ENCODE data around the gene PLEKHH2.
"Not testable (repeated sequence)": the region's sequence is repeated elsewhere in the genome, so short reads cannot be mapped to it uniquely, and the experiment has no call there.

PLEKHH2 gene

GRCh38 chr2:43642363-43642762, 5.3 kb downstream of the PLEKHH2 start:
- DNase-seq = no peak

- no peak for DNase-seq
Measured at GRCh38 chr2:43643680-43644079, 6.6 kb downstream of the PLEKHH2 start.

GRCh38 chr2:43648994-43649701, 12.1 kb downstream of the PLEKHH2 start:
- no peak for DNase-seq

- no peak for DNase-seq
Measured at GRCh38 chr2:43653506-43653905, 16.4 kb downstream of the PLEKHH2 start.

GRCh38 chr2:43657241-43657640, 20.2 kb downstream of the PLEKHH2 start:
- DNase-seq = no peak

GRCh38 chr2:43675646-43676321, 38.7 kb downstream of the PLEKHH2 start:
- no peak for DNase-seq

- peak; percentile 34 for DNase-seq
Measured at GRCh38 chr2:43676322-43677050, 39.4 kb downstream of the PLEKHH2 start, which contains the start of gene C1GALT1C1L. Gene C1GALT1C1L (minus strand): TSS chr2:43676429. CDS start chr2:43676322, 107 bp downstream.

- DNase-seq = not testable (repeated sequence)
Measured at GRCh38 chr2:43677783-43678182, 40.7 kb downstream of the PLEKHH2 start.

- DNase-seq = no peak
Measured at GRCh38 chr2:43685357-43685756, 48.3 kb downstream of the PLEKHH2 start.

- DNase-seq = no peak
Measured at GRCh38 chr2:43689999-43690398, 52.9 kb downstream of the PLEKHH2 start.

- DNase-seq = no peak
Measured at GRCh38 chr2:43692428-43692994, 55.5 kb downstream of the PLEKHH2 start.

- not testable (repeated sequence) for DNase-seq
Measured at GRCh38 chr2:43698140-43698539, 61.1 kb downstream of the PLEKHH2 start.

GRCh38 chr2:43699761-43700160, 62.7 kb downstream of the PLEKHH2 start:
- no peak for DNase-seq

GRCh38 chr2:43701111-43701510, 64.1 kb downstream of the PLEKHH2 start:
- DNase-seq = no peak

- no peak for DNase-seq
Measured at GRCh38 chr2:43707255-43708015, 70.4 kb downstream of the PLEKHH2 start.

- no peak for DNase-seq
Measured at GRCh38 chr2:43708178-43708577, 71.1 kb downstream of the PLEKHH2 start.

- no peak for DNase-seq
Measured at GRCh38 chr2:43708891-43709290, 71.8 kb downstream of the PLEKHH2 start.

GRCh38 chr2:43710866-43711265, 73.8 kb downstream of the PLEKHH2 start:
- no peak for DNase-seq

- DNase-seq = no peak
Measured at GRCh38 chr2:43714164-43714563, 77.1 kb downstream of the PLEKHH2 start.

- DNase-seq = no peak
Measured at GRCh38 chr2:43715300-43716098, 78.4 kb downstream of the PLEKHH2 start.

GRCh38 chr2:43717322-43717721, 80.3 kb downstream of the PLEKHH2 start:
- DNase-seq = no peak

Data from CD4-positive, alpha-beta T cell treated with Interleukin-17A for 4 hours (primary cell).